DND-41 (cell line): ENCODE data around the gene FSD2.

ENCODE experiments used
- CTCF ChIP-seq: IDR thresholded peaks from 2 replicates; pipeline ENCODE4 v1.5.1; 2012; ENCODE audit warnings: borderline replicate concordance, low read length, moderate library complexity, mild to moderate bottlenecking; ENCODE audit not compliant: poor library complexity, severe bottlenecking; ENCODE audit errors: extremely low read depth
- EZH2 ChIP-seq: IDR thresholded peaks from 3 replicates; pipeline ENCODE4 v1.6.1; 2012; ENCODE audit warnings: borderline replicate concordance, low read depth, mild to moderate bottlenecking, moderate library complexity, low read length, inconsistent platforms; ENCODE audit not compliant: severe bottlenecking

GRCh38 chr15:82781349-82781748, 24.5 kb downstream of the FSD2 start:
- TF ChIP-seq CTCF = no peak
- TF ChIP-seq EZH2 = no peak
